HEK293 (cell line): ENCODE results near the gene LYL1.
A peak's percentile ranks its signal among the peaks of the same experiment; 100 is the strongest.

Experiments
- AEBP2 ChIP-seq: fragments of 450-650 bp; formaldehyde crosslinking; IDR thresholded peaks from 2 replicates; pipeline ENCODE4 v1.5.1; 2016; ENCODE audit warnings: missing biosample characterization, missing genetic modification characterization, borderline replicate concordance
- GLI4 ChIP-seq: fragments of 450-650 bp; formaldehyde crosslinking; IDR thresholded peaks from 2 replicates; pipeline ENCODE4 v1.5.1; 2016; ENCODE audit warnings: missing biosample characterization, missing genetic modification characterization
- GLIS1 ChIP-seq: fragments of 450-650 bp; formaldehyde crosslinking; IDR thresholded peaks from 2 replicates; pipeline ENCODE4 v1.5.1; 2016; ENCODE audit warnings: missing biosample characterization, missing genetic modification characterization
- HOXC10 ChIP-seq: sonication (generic); formaldehyde crosslinking; IDR thresholded peaks from 2 replicates; pipeline ENCODE4 v1.8.1; 2023; ENCODE audit warnings: mild to moderate bottlenecking, missing genetic modification reagents
- KLF16 ChIP-seq: fragments of 450-650 bp; formaldehyde crosslinking; IDR thresholded peaks from 2 replicates; pipeline ENCODE4 v1.5.1; 2017; ENCODE audit warnings: missing biosample characterization, missing genetic modification characterization
- OSR2 ChIP-seq: fragments of 450-650 bp; formaldehyde crosslinking; IDR thresholded peaks from 2 replicates; pipeline ENCODE4 v1.5.1; 2016; ENCODE audit warnings: missing biosample characterization, missing genetic modification characterization
- OVOL3 ChIP-seq: fragments of 450-650 bp; formaldehyde crosslinking; IDR thresholded peaks from 2 replicates; pipeline ENCODE4 v1.5.1; 2016; ENCODE audit warnings: missing biosample characterization, missing genetic modification characterization
- REPIN1 ChIP-seq: fragments of 450-650 bp; formaldehyde crosslinking; IDR thresholded peaks from 2 replicates; pipeline ENCODE4 v1.5.1; 2017; ENCODE audit warnings: missing biosample characterization, missing genetic modification characterization, low read depth
- SCRT1 ChIP-seq: fragments of 450-650 bp; formaldehyde crosslinking; IDR thresholded peaks from 2 replicates; pipeline ENCODE4 v1.5.1; 2016; ENCODE audit warnings: missing biosample characterization, missing genetic modification characterization, borderline replicate concordance
- SP2 ChIP-seq: fragments of 450-650 bp; formaldehyde crosslinking; IDR thresholded peaks from 2 replicates; pipeline ENCODE4 v1.5.1; 2016; ENCODE audit warnings: missing biosample characterization, missing genetic modification characterization
- SP7 ChIP-seq: fragments of 450-650 bp; formaldehyde crosslinking; IDR thresholded peaks from 2 replicates; pipeline ENCODE4 v1.5.1; 2016; ENCODE audit warnings: missing biosample characterization, missing genetic modification characterization
- TSHZ1 ChIP-seq: fragments of 450-650 bp; formaldehyde crosslinking; IDR thresholded peaks from 2 replicates; pipeline ENCODE4 v1.5.1; 2016; ENCODE audit warnings: missing biosample characterization, missing genetic modification characterization, borderline replicate concordance
- ZBTB44 ChIP-seq: fragments of 450-650 bp; IDR thresholded peaks from 2 replicates; pipeline ENCODE4 v1.5.1; 2018; ENCODE audit warnings: missing biosample characterization, mild to moderate bottlenecking, missing genetic modification characterization
- ZFP41 ChIP-seq: fragments of 450-650 bp; formaldehyde crosslinking; IDR thresholded peaks from 2 replicates; pipeline ENCODE4 v1.5.1; 2016; ENCODE audit warnings: missing biosample characterization, missing genetic modification characterization, borderline replicate concordance
- ZNF114 ChIP-seq: fragments of 450-650 bp; formaldehyde crosslinking; IDR thresholded peaks from 2 replicates; pipeline ENCODE4 v1.5.0; 2017; ENCODE audit warnings: missing biosample characterization, missing genetic modification characterization
- ZNF138 ChIP-seq: fragments of 450-650 bp; formaldehyde crosslinking; IDR thresholded peaks from 2 replicates; pipeline ENCODE4 v1.5.1; 2016; ENCODE audit warnings: missing biosample characterization, missing genetic modification characterization, borderline replicate concordance
- ZNF155 ChIP-seq: fragments of 450-650 bp; formaldehyde crosslinking; IDR thresholded peaks from 2 replicates; pipeline ENCODE4 v1.5.1; 2016; ENCODE audit warnings: missing biosample characterization, missing genetic modification characterization
- ZNF157 ChIP-seq: fragments of 450-650 bp; formaldehyde crosslinking; IDR thresholded peaks from 2 replicates; pipeline ENCODE4 v1.5.1; 2016; ENCODE audit warnings: missing biosample characterization, missing genetic modification characterization
- ZNF175 ChIP-seq: fragments of 450-650 bp; formaldehyde crosslinking; IDR thresholded peaks from 2 replicates; pipeline ENCODE4 v1.5.1; 2016; ENCODE audit warnings: missing biosample characterization, missing genetic modification characterization
- ZNF23 ChIP-seq: fragments of 450-650 bp; formaldehyde crosslinking; IDR thresholded peaks from 2 replicates; pipeline ENCODE4 v1.5.1; 2016; ENCODE audit warnings: missing biosample characterization, missing genetic modification characterization, borderline replicate concordance
- ZNF302 ChIP-seq: fragments of 450-650 bp; formaldehyde crosslinking; IDR thresholded peaks from 2 replicates; pipeline ENCODE4 v1.5.1; 2016; ENCODE audit warnings: missing biosample characterization, missing genetic modification characterization, low read depth
- ZNF37A ChIP-seq: fragments of 450-650 bp; IDR thresholded peaks from 2 replicates; pipeline ENCODE4 v1.5.1; 2018; ENCODE audit warnings: missing biosample characterization, missing genetic modification characterization
- ZNF394 ChIP-seq: fragments of 450-650 bp; formaldehyde crosslinking; IDR thresholded peaks from 2 replicates; pipeline ENCODE4 v1.5.1; 2016; ENCODE audit warnings: missing biosample characterization, missing genetic modification characterization, mild to moderate bottlenecking, moderate library complexity, borderline replicate concordance
- ZNF416 ChIP-seq: fragments of 450-650 bp; formaldehyde crosslinking; IDR thresholded peaks from 2 replicates; pipeline ENCODE4 v1.5.1; 2016; ENCODE audit warnings: missing biosample characterization, missing genetic modification characterization
- ZNF530 ChIP-seq: fragments of 450-650 bp; formaldehyde crosslinking; IDR thresholded peaks from 2 replicates; pipeline ENCODE4 v1.5.1; 2016; ENCODE audit warnings: low read depth, missing biosample characterization, missing genetic modification characterization
- ZNF544 ChIP-seq: fragments of 450-650 bp; formaldehyde crosslinking; IDR thresholded peaks from 2 replicates; pipeline ENCODE4 v1.5.0; 2017; ENCODE audit warnings: missing biosample characterization, missing genetic modification characterization
- ZNF548 ChIP-seq: fragments of 450-650 bp; formaldehyde crosslinking; IDR thresholded peaks from 2 replicates; pipeline ENCODE4 v1.5.1; 2016; ENCODE audit warnings: missing biosample characterization, missing genetic modification characterization
- ZNF549 ChIP-seq: fragments of 450-650 bp; IDR thresholded peaks from 2 replicates; pipeline ENCODE4 v1.5.1; 2018; ENCODE audit warnings: missing biosample characterization, missing genetic modification characterization, mild to moderate bottlenecking, inconsistent platforms, moderate library complexity
- ZNF560 ChIP-seq: fragments of 450-650 bp; formaldehyde crosslinking; IDR thresholded peaks from 2 replicates; pipeline ENCODE4 v1.5.1; 2017; ENCODE audit warnings: missing biosample characterization, missing genetic modification characterization, borderline replicate concordance
- ZNF639 ChIP-seq: fragments of 450-650 bp; formaldehyde crosslinking; IDR thresholded peaks from 2 replicates; pipeline ENCODE4 v1.5.1; 2016; ENCODE audit warnings: missing biosample characterization, missing genetic modification characterization
- ZNF660 ChIP-seq: fragments of 450-650 bp; IDR thresholded peaks from 2 replicates; pipeline ENCODE4 v1.5.1; 2018; ENCODE audit warnings: missing biosample characterization, mild to moderate bottlenecking, missing genetic modification characterization
- ZNF670 ChIP-seq: fragments of 450-650 bp; formaldehyde crosslinking; IDR thresholded peaks from 2 replicates; pipeline ENCODE4 v1.5.1; 2016; ENCODE audit warnings: missing biosample characterization, missing genetic modification characterization, low read depth
- ZNF837 ChIP-seq: fragments of 450-650 bp; formaldehyde crosslinking; IDR thresholded peaks from 2 replicates; pipeline ENCODE4 v1.5.1; 2016; ENCODE audit warnings: missing biosample characterization, missing genetic modification characterization
- ZSCAN30 ChIP-seq: fragments of 450-650 bp; IDR thresholded peaks from 2 replicates; pipeline ENCODE4 v1.5.1; 2018; ENCODE audit warnings: missing biosample characterization, mild to moderate bottlenecking, missing genetic modification characterization, moderate library complexity

Gene LYL1

GRCh38 chr19:13055213-13056051, 47.2 kb downstream of the LYL1 start (continued):
- TF ChIP-seq ZNF155 (tag by site-specific recombination) (no peak), SP7 (peak; percentile 72), ZSCAN30 (tag by site-specific recombination) (no peak), ZNF560 (tag by site-specific recombination) (no peak), KLF16 (tag by site-specific recombination) (no peak), TSHZ1 (no peak), ZNF530 (tag by site-specific recombination) (no peak), GLIS1 (tag by site-specific recombination) (peak; percentile 95), ZFP41 (tag by site-specific recombination) (no peak), ZNF416 (no peak), ZNF544 (no peak), ZNF639 (tag by site-specific recombination) (no peak), ZNF157 (no peak), ZNF175 (tag by site-specific recombination) (no peak), SP2 (tag by site-specific recombination) (peak; percentile 71), ZNF394 (tag by site-specific recombination) (no peak), ZNF37A (tag by site-specific recombination) (no peak), ZBTB44 (tag by site-specific recombination) (no peak), ZNF23 (tag by site-specific recombination) (no peak), ZNF837 (tag by site-specific recombination) (no peak), OSR2 (no peak), OVOL3 (tag by site-specific recombination) (no peak), AEBP2 (tag by site-specific recombination) (no peak), ZNF138 (no peak), ZNF548 (tag by site-specific recombination) (no peak), ZNF114 (no peak), ZNF670 (tag by site-specific recombination) (no peak), GLI4 (no peak), ZNF660 (no peak), SCRT1 (tag by site-specific recombination) (no peak), ZNF302 (tag by site-specific recombination) (no peak), ZNF549 (tag by site-specific recombination) (no peak), HOXC10 (CRISPR knock-in tag) (no peak), REPIN1 (tag by site-specific recombination) (no peak)
